Gastroesophageal sphincter (tissue), 4 donors: ENCODE data around the gene ROR2. TPM values are rescaled to one million over a fixed set of nuclear protein-coding genes. Genes with fewer than 3 reads are reported as not detected.

Experiments
- ATAC-seq: fragments of 150-250 bp; one replicate; pipeline ENCODE4 v1.9.1; 2016; ENCODE audit warnings: mild to moderate bottlenecking, moderate library complexity
- H3K27ac ChIP-seq, 4 donors: fragments of 200-600 bp; sonication (generic) in 3 of 4; 1 replicate in 3 of 4; 2 replicates in 1 of 4; pipeline ENCODE4 v1.5.1; 2016 to 2019
- H3K27me3 ChIP-seq: fragments of 200-600 bp; sonication (generic); one replicate; pipeline ENCODE4 v1.5.1; 2019
- H3K36me3 ChIP-seq, 2 donors: fragments of 200-600 bp; sonication (generic); one replicate each; pipeline ENCODE4 v1.5.1; 2019; ENCODE audit warnings: control low read depth in 1 of 2
- H3K4me1 ChIP-seq, 3 donors: fragments of 200-600 bp; sonication (generic); 1 replicate in 2 of 3; 2 replicates in 1 of 3; pipeline ENCODE4 v1.5.1; 2016 to 2019; ENCODE audit warnings: control low read depth in 2 of 3
- H3K4me3 ChIP-seq, 2 donors: fragments of 200-600 bp; sonication (generic); one replicate each; pipeline ENCODE4 v1.5.1; 2019; ENCODE audit warnings: mild to moderate bottlenecking in 1 of 2, moderate library complexity in 1 of 2
- H3K9me3 ChIP-seq, 3 donors: fragments of 200-600 bp; sonication (generic); one replicate each; pipeline ENCODE4 v1.5.1; 2017 to 2019; ENCODE audit warnings: control low read depth in 2 of 3
- CTCF ChIP-seq, 4 experiments: fragments of 200-600 bp in 2 of 4; fragments of 450-650 bp in 2 of 4; sonication (generic) in 1 of 4; IDR thresholded peaks; one replicate each; pipeline ENCODE4 v1.5.1; 2017 to 2019; ENCODE audit warnings: antibody characterized with exemption in 4 of 4, mild to moderate bottlenecking in 2 of 4, moderate library complexity in 2 of 4
- EP300 ChIP-seq: sonication (generic); formaldehyde crosslinking; IDR thresholded peaks from one replicate; pipeline ENCODE4 v1.6.1; 2017; ENCODE audit warnings: antibody characterized with exemption, mild to moderate bottlenecking
- POLR2A ChIP-seq, 2 donors: fragments of 450-650 bp; IDR thresholded peaks; one replicate each; pipeline ENCODE4 v1.6.1; 2017; ENCODE audit warnings: antibody characterized with exemption in 2 of 2, mild to moderate bottlenecking in 2 of 2, moderate library complexity in 1 of 2
- POLR2AphosphoS5 ChIP-seq: sonication (generic); formaldehyde crosslinking; IDR thresholded peaks from one replicate; pipeline ENCODE4 v1.6.1; 2017; ENCODE audit warnings: antibody characterized with exemption
- WGBS, 2 donors: methylation state at CpG; one replicate each; pipeline ENCODE4 v1.1.5; 2018; ENCODE audit warnings: low coverage in 1 of 2; 5-methylcytosine and 5-hydroxymethylcytosine counted together
- total RNA-seq, 4 donors: library from RNA; depleted of rRNA; stranded (reverse); fragments of >200 nt; gene quantifications; one replicate each; pipeline ENCODE4 v1.1.0, GENCODE V29; 2016

Gene ROR2
- total RNA-seq, 4 donors from 2014 or later: 40.8 to 69.1 (median 63.2) TPM

GRCh38 chr9:91899219-91899563, 50.8 kb downstream of the ROR2 start:
- no CpG with 5 or more reads among the region's 2 CpGs for WGBS, 2 donors
- Histone ChIP-seq H3K27me3 (no peaks in the 10 kb centered on the region), H3K9me3 (no peaks in the 10 kb centered on the region), H3K36me3 (no peaks in the 10 kb centered on the region), H3K4me1 (peaks cover 14 to 100% (median 36%) of the 10 kb centered on the region in 3 donors), H3K4me3 (no peak overlapping the region), H3K27ac (peak overlapping the region; percentile 41 to 85 (median 81))
- no peak for ATAC-seq
- TF ChIP-seq POLR2A (IDR thresholded peaks at IDR 0.05) (no peak), EP300 (no peak), CTCF (IDR thresholded peaks at IDR 0.05) (no peak), POLR2AphosphoS5 (no peak)

GRCh38 chr9:91898451-91899218, 51.4 kb downstream of the ROR2 start:
- peak; percentile 35 for ATAC-seq
- H3K4me3 ChIP-seq: no peak overlapping the region
- TF ChIP-seq POLR2A (IDR thresholded peaks at IDR 0.05): no peak
- no peak for TF ChIP-seq EP300
- no peak for TF ChIP-seq CTCF (IDR thresholded peaks at IDR 0.05)
- peak; percentile 91 for TF ChIP-seq POLR2AphosphoS5
- peaks cover 14 to 100% (median 36%) of the 10 kb centered on the region in 3 donors for H3K4me1 ChIP-seq
- no peaks in the 10 kb centered on the region for H3K36me3 ChIP-seq
- 20 to 39% methylated on average over 3 to 7 of the region's 17 CpGs for WGBS, 2 donors
- peak overlapping the region; percentile 41 to 85 (median 81) for H3K27ac ChIP-seq
- H3K27me3 ChIP-seq: no peaks in the 10 kb centered on the region
- no peaks in the 10 kb centered on the region for H3K9me3 ChIP-seq

- Histone ChIP-seq H3K9me3 (no peaks in the 10 kb centered on the region), H3K36me3 (no peaks in the 10 kb centered on the region), H3K27ac (peak overlapping the region; percentile 6 to 85 (median 81)), H3K27me3 (no peaks in the 10 kb centered on the region), H3K4me3 (no peak overlapping the region), H3K4me1 (peaks cover 14 to 99% (median 29%) of the 10 kb centered on the region in 3 donors)
- TF ChIP-seq EP300 (no peak), POLR2AphosphoS5 (no peak), POLR2A (IDR thresholded peaks at IDR 0.05) (no peak)
- ATAC-seq: no peak
- WGBS, 2 donors: 0% methylated on average over 1 of the region's 1 CpG
Observed at GRCh38 chr9:91897201-91897600, 52.8 kb downstream of the ROR2 start.

GRCh38 chr9:91896513-91897121, 53.4 kb downstream of the ROR2 start:
- peak; percentile 71 for ATAC-seq
- Histone ChIP-seq H3K4me3 (no peak overlapping the region), H3K9me3 (no peaks in the 10 kb centered on the region), H3K4me1 (peaks cover 14 to 99% (median 29%) of the 10 kb centered on the region in 3 donors), H3K36me3 (no peaks in the 10 kb centered on the region), H3K27me3 (no peaks in the 10 kb centered on the region), H3K27ac (peak overlapping the region; percentile 6 to 85 (median 81))
- TF ChIP-seq POLR2AphosphoS5 (peak; percentile 33), CTCF (IDR thresholded peaks at IDR 0.05) (no peak)
- WGBS, 2 donors: 0 to 15% methylated on average over 2 to 3 of the region's 11 CpGs

- no peak for ATAC-seq
- 47 to 64% methylated on average over 6 to 7 of the region's 7 CpGs for WGBS, 2 donors
- TF ChIP-seq CTCF (IDR thresholded peaks at IDR 0.05) (no peak), POLR2A (IDR thresholded peaks at IDR 0.05) (no peak), EP300 (no peak), POLR2AphosphoS5 (no peak)
- Histone ChIP-seq H3K4me3 (no peak overlapping the region), H3K36me3 (no peaks in the 10 kb centered on the region), H3K9me3 (no peaks in the 10 kb centered on the region), H3K27me3 (no peaks in the 10 kb centered on the region), H3K4me1 (peaks cover 14 to 99% (median 34%) of the 10 kb centered on the region in 3 donors), H3K27ac (peak overlapping the region; percentile 6 to 85 (median 81))
Observed at GRCh38 chr9:91896097-91896496, 53.9 kb downstream of the ROR2 start.
